Endodermal cell (in vitro differentiated cells): ENCODE data around the gene LRRC36. TPM values are rescaled to one million over a fixed set of nuclear protein-coding genes. Genes with fewer than 3 reads are reported as not detected.
A peak's percentile ranks its signal among the peaks of the same experiment; 100 is the strongest.
"Not testable (repeated sequence)": the region's sequence is repeated elsewhere in the genome, so short reads cannot be mapped to it uniquely, and the experiment has no call there.

Experiments
- DNase-seq: peaks from one replicate; pipeline ENCODE4 v3.0.0-alpha.2; 2017
- H3K27ac ChIP-seq: 2 replicates; pipeline ENCODE4 v1.5.1; 2013; ENCODE audit warnings: mild to moderate bottlenecking, low read depth, low read length, moderate library complexity
- H3K27me3 ChIP-seq: 2 replicates; pipeline ENCODE4 v1.6.1; 2013; ENCODE audit warnings: mild to moderate bottlenecking, low read length, moderate library complexity; ENCODE audit not compliant: insufficient read depth, control insufficient read depth, poor library complexity, severe bottlenecking
- H3K36me3 ChIP-seq: 2 replicates; pipeline ENCODE4 v1.7.0; 2013; ENCODE audit warnings: mild to moderate bottlenecking, low read length, moderate library complexity; ENCODE audit not compliant: control insufficient read depth, insufficient read depth
- H3K4me1 ChIP-seq: one replicate; pipeline ENCODE4 v1.7.0; 2013; ENCODE audit warnings: low read length; ENCODE audit not compliant: control insufficient read depth, insufficient read depth
- H3K4me3 ChIP-seq: 2 replicates; pipeline ENCODE4 v1.5.1; 2013; ENCODE audit warnings: mild to moderate bottlenecking, low read length, moderate library complexity
- H3K9ac ChIP-seq: 2 replicates; pipeline ENCODE4 v1.6.1; 2013; ENCODE audit warnings: mild to moderate bottlenecking, low read length, moderate library complexity; ENCODE audit not compliant: poor library complexity, severe bottlenecking; ENCODE audit errors: extremely low read depth
- H3K9me3 ChIP-seq: 2 replicates; pipeline ENCODE4 v1.6.1; 2013; ENCODE audit warnings: mild to moderate bottlenecking, low read length, moderate library complexity; ENCODE audit not compliant: control insufficient read depth
- H3K27ac Mint-ChIP-seq: 2 replicates; pipeline ENCODE4 v1.8.0; 2020; ENCODE audit warnings: mixed read lengths
- H3K27me3 Mint-ChIP-seq: 2 replicates; pipeline ENCODE4 v1.8.0; 2021; ENCODE audit warnings: mild to moderate bottlenecking, mixed read lengths; ENCODE audit not compliant: insufficient read depth
- H3K36me3 Mint-ChIP-seq: 2 replicates; pipeline ENCODE4 v1.8.0; 2020; ENCODE audit warnings: low read depth, mixed read lengths
- H3K4me1 Mint-ChIP-seq: 2 replicates; pipeline ENCODE4 v1.8.0; 2020; ENCODE audit warnings: mixed read lengths
- H3K4me3 Mint-ChIP-seq: 2 replicates; pipeline ENCODE4 v1.8.0; 2020; ENCODE audit warnings: mild to moderate bottlenecking, moderate library complexity, mixed read lengths
- H3K9me3 Mint-ChIP-seq: 2 replicates; pipeline ENCODE4 v1.8.0; 2020; ENCODE audit warnings: mild to moderate bottlenecking, mixed read lengths
- CTCF ChIP-seq: fragments of 200-600 bp; sonication (generic); conservative IDR thresholded peaks from 2 replicates; pipeline ENCODE4 v1.5.0; 2021; ENCODE audit warnings: antibody characterized with exemption, mild to moderate bottlenecking
- WGBS, 2 experiments: methylation state at CpG; one replicate each; pipeline versions ENCODE4 v1.1.5 to v1.1.7; 2013; ENCODE audit warnings: missing lambda C conversion rate in 2 of 2, mixed read lengths in 1 of 2; ENCODE audit not compliant: insufficient coverage in 1 of 2, insufficient read length in 1 of 2; 5-methylcytosine and 5-hydroxymethylcytosine counted together
- total RNA-seq, 2 donors: library from RNA; stranded (reverse); fragmentation: NEBNext Ultra II Directional in 1 of 2; extraction: Animal tissue kit (Norgen Biotek cat#: 25700) in 1 of 2; gene quantifications; 2 replicates in 1 of 2; 3 replicates in 1 of 2; pipeline ENCODE4 v1.2.1, GENCODE V29; 2021

LRRC36 gene
- total RNA-seq, 2 donors from 2014 or later = 0.73 TPM; not detected in 1

GRCh38 chr16:67346341-67346740 is 19.7 kb downstream of the LRRC36 start:
- Histone ChIP-seq H3K4me3 (no peak overlapping the region), H3K27me3 (peaks cover 6% of the 10 kb centered on the region), H3K9ac (no peak overlapping the region), H3K9me3 (no peaks in the 10 kb centered on the region), H3K27ac (no peak overlapping the region), H3K4me1 (no peaks in the 10 kb centered on the region), H3K36me3 (no peaks in the 10 kb centered on the region)
- WGBS, 2 experiments = 100% methylated on average over 1 of the region's 3 CpGs
- H3K27ac Mint-ChIP-seq = no peak overlapping the region
- H3K36me3 Mint-ChIP-seq = no peaks in the 10 kb centered on the region
- H3K4me1 Mint-ChIP-seq = peaks cover 2% of the 10 kb centered on the region
- H3K9me3 Mint-ChIP-seq = no peaks in the 10 kb centered on the region
- H3K27me3 Mint-ChIP-seq = peaks cover 4% of the 10 kb centered on the region
- TF ChIP-seq CTCF = no peak
- no peak overlapping the region for H3K4me3 Mint-ChIP-seq
- DNase-seq = no peak

GRCh38 chr16:67349172-67349571 is 22.6 kb downstream of the LRRC36 start:
- peaks cover 4% of the 10 kb centered on the region for H3K27me3 Mint-ChIP-seq
- no peaks in the 10 kb centered on the region for H3K36me3 ChIP-seq
- H3K27ac ChIP-seq = no peak overlapping the region
- H3K9me3 Mint-ChIP-seq = no peaks in the 10 kb centered on the region
- H3K9me3 ChIP-seq = no peaks in the 10 kb centered on the region
- peaks cover 6% of the 10 kb centered on the region for H3K27me3 ChIP-seq
- no peak overlapping the region for H3K4me3 ChIP-seq
- no peaks in the 10 kb centered on the region for H3K36me3 Mint-ChIP-seq
- TF ChIP-seq CTCF = peak; percentile 52
- H3K4me1 Mint-ChIP-seq = peaks cover 5% of the 10 kb centered on the region
- no peak overlapping the region for H3K4me3 Mint-ChIP-seq
- DNase-seq = no peak
- no peak overlapping the region for H3K9ac ChIP-seq
- no peak overlapping the region for H3K27ac Mint-ChIP-seq
- H3K4me1 ChIP-seq = no peaks in the 10 kb centered on the region

DNA sequence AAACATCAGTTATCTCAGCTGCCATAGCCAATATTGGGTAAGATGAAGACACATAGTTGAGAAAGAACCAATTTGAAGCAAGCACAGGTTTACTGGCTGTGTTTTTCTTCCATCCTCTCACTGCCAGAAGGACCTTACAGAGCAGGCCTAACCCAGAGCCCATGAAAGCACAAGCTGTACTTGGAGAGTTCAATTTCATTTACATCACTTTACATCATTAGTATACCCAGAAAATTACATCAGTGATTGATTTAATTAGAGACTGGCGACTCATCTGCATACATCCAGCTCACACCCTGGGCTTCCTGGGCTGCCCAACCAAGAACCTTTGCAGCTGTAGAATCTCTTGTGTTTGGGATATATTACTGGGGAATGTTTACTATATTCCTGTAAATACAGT is 23.7 kb downstream of the LRRC36 start:
- Histone ChIP-seq H3K9me3 (no peaks in the 10 kb centered on the region), H3K4me3 (no peak overlapping the region), H3K4me1 (no peaks in the 10 kb centered on the region), H3K9ac (no peak overlapping the region), H3K27ac (no peak overlapping the region), H3K36me3 (no peaks in the 10 kb centered on the region), H3K27me3 (peaks cover 6% of the 10 kb centered on the region)
- Mint-ChIP-seq H3K4me3 (no peak overlapping the region), H3K27me3 (peaks cover 4% of the 10 kb centered on the region), H3K4me1 (peaks cover 5% of the 10 kb centered on the region), H3K36me3 (no peaks in the 10 kb centered on the region), H3K9me3 (no peaks in the 10 kb centered on the region), H3K27ac (no peak overlapping the region)
- no peak for TF ChIP-seq CTCF
- no peak for DNase-seq
- WGBS, 2 experiments = 60 to 86% methylated on average over 1 of the region's 1 CpG

DNA sequence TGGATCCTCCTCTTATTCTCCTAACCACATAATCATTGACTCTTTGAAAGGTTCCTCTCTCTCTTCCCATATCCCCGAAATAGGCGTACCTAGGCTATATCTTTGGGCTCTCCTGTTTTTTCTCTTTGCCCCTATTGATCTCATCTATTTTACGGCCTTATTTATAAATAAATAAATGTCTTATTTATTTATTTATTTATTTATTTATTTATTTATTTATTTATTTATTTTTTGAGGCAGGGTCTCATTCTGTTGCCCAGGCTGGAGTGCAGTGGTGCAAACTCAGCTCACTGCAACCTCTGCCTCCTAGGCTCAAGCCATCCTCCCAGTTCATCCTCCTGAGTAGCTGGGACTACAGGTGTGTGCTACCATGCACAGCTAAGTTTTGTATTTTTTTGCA is 25.8 kb downstream of the LRRC36 start:
- not testable (repeated sequence) for H3K9ac ChIP-seq, H3K4me1 ChIP-seq, H3K27ac Mint-ChIP-seq, H3K4me3 ChIP-seq, H3K9me3 Mint-ChIP-seq, DNase-seq, H3K36me3 Mint-ChIP-seq, H3K4me3 Mint-ChIP-seq, H3K27me3 ChIP-seq, H3K9me3 ChIP-seq, H3K36me3 ChIP-seq, H3K27me3 Mint-ChIP-seq, H3K27ac ChIP-seq
- H3K4me1 Mint-ChIP-seq = peaks cover 11% of the 10 kb centered on the region
- WGBS, 2 experiments = 95% methylated on average over 2 of the region's 3 CpGs; no CpG with 5 or more reads in 1 of the 2 experiments
